Testis (tissue), 2 donors: ENCODE measurements around the gene HECTD4.

Experiments
- CTCF ChIP-seq, 3 experiments: fragments of 450-650 bp in 2 of 3; fragments of 200-600 bp in 1 of 3; sonication (generic) in 1 of 3; IDR thresholded peaks; one replicate each; pipeline ENCODE4 v1.5.1; 2016 to 2019; ENCODE audit warnings: antibody characterized with exemption in 3 of 3, mild to moderate bottlenecking in 2 of 3, moderate library complexity in 1 of 3
- POLR2A ChIP-seq: fragments of 450-650 bp; IDR thresholded peaks from one replicate; pipeline ENCODE4 v1.6.1; 2017; ENCODE audit warnings: antibody characterized with exemption, mild to moderate bottlenecking, moderate library complexity

- TF ChIP-seq CTCF (IDR thresholded peaks at IDR 0.05) (no peak), POLR2A (no peak)
Observed at GRCh38 chr12:112188130-112188830, 194.0 kb downstream of the HECTD4 start.
